GM23338 (cell line): ENCODE measurements around the gene C1QTNF1. TPM values are rescaled to one million over a fixed set of nuclear protein-coding genes. Genes with fewer than 3 reads are reported as not detected.

Source experiments
- ATAC-seq: fragments of 200-7000 bp; cut with Tn5 transposase; 3 replicates; pipeline ENCODE4 v1.9.1; 2020
- DNase-seq: peaks from one replicate; pipeline ENCODE4 v3.0.0-alpha.2; 2015; ENCODE audit warnings: low spot score
- H2AFZ ChIP-seq: fragments of 200-600 bp; sonication (generic); 2 replicates; pipeline ENCODE4 v1.8.0; 2016; ENCODE audit warnings: antibody characterized with exemption, mild to moderate bottlenecking, moderate library complexity
- H3F3A ChIP-seq: fragments of 200-600 bp; sonication (generic); replicated peaks from 2 replicates; pipeline ENCODE4 v1.8.0; 2017; ENCODE audit warnings: antibody characterized with exemption, mixed run types, low read depth
- H3K27ac ChIP-seq: fragments of 200-600 bp; sonication (generic); 2 replicates; pipeline ENCODE4 v1.6.1; 2016; ENCODE audit warnings: low read depth
- H3K27me3 ChIP-seq: fragments of 200-600 bp; sonication (generic); 2 replicates; pipeline ENCODE4 v1.8.0; 2016; ENCODE audit warnings: mild to moderate bottlenecking, mixed run types, moderate library complexity; ENCODE audit not compliant: insufficient read depth
- H3K36me3 ChIP-seq: fragments of 200-600 bp; sonication (generic); 2 replicates; pipeline ENCODE4 v1.8.0; 2016; ENCODE audit warnings: mild to moderate bottlenecking; ENCODE audit not compliant: insufficient read depth
- H3K4me1 ChIP-seq: fragments of 200-600 bp; sonication (generic); 2 replicates; pipeline ENCODE4 v1.8.0; 2016; ENCODE audit warnings: mild to moderate bottlenecking, moderate library complexity; ENCODE audit not compliant: insufficient read depth
- H3K4me2 ChIP-seq: fragments of 200-600 bp; sonication (generic); 2 replicates; pipeline ENCODE4 v1.7.1; 2017; ENCODE audit warnings: mixed run types
- H3K4me3 ChIP-seq: fragments of 200-600 bp; sonication (generic); 2 replicates; pipeline ENCODE4 v1.6.1; 2016; ENCODE audit warnings: mixed run types
- H3K79me2 ChIP-seq: fragments of 200-600 bp; sonication (generic); replicated peaks from 2 replicates; pipeline ENCODE4 v1.8.0; 2017; ENCODE audit warnings: mild to moderate bottlenecking; ENCODE audit not compliant: insufficient read depth
- H3K9me2 ChIP-seq: fragments of 200-600 bp; sonication (generic); 2 replicates; pipeline ENCODE4 v1.8.0; 2017; ENCODE audit not compliant: insufficient read depth
- H4K20me1 ChIP-seq: fragments of 200-600 bp; sonication (generic); replicated peaks from 2 replicates; pipeline ENCODE4 v1.8.0; 2017; ENCODE audit warnings: mild to moderate bottlenecking; ENCODE audit not compliant: insufficient read depth
- H3K27ac Mint-ChIP-seq: 2 replicates; pipeline ENCODE4 v1.8.0; 2020; ENCODE audit warnings: inconsistent platforms, mild to moderate bottlenecking, moderate library complexity, mixed read lengths
- H3K27me3 Mint-ChIP-seq: 3 replicates; pipeline ENCODE4 v1.8.0; 2022; ENCODE audit warnings: low read depth, mild to moderate bottlenecking, moderate library complexity, mixed read lengths, inconsistent platforms; ENCODE audit not compliant: insufficient read depth, poor library complexity
- H3K36me3 Mint-ChIP-seq: 3 replicates; pipeline ENCODE4 v1.8.0; 2021; ENCODE audit warnings: low read depth, mild to moderate bottlenecking, inconsistent platforms, moderate library complexity, mixed read lengths
- H3K4me1 Mint-ChIP-seq: 3 replicates; pipeline ENCODE4 v1.8.0; 2020; ENCODE audit warnings: mild to moderate bottlenecking, inconsistent platforms, mixed read lengths
- H3K4me3 Mint-ChIP-seq: 3 replicates; pipeline ENCODE4 v1.8.0; 2021; ENCODE audit warnings: moderate library complexity, mild to moderate bottlenecking, inconsistent platforms, mixed read lengths
- H3K9me3 Mint-ChIP-seq: 3 replicates; pipeline ENCODE4 v1.8.0; 2020; ENCODE audit warnings: moderate library complexity, mild to moderate bottlenecking, inconsistent platforms, mixed read lengths
- EZH2 ChIP-seq: fragments of 200-600 bp; sonication (generic); IDR thresholded peaks from one replicate; pipeline ENCODE4 v1.8.0; 2017; ENCODE audit warnings: antibody characterized with exemption, mild to moderate bottlenecking, low read depth; ENCODE audit not compliant: unreplicated experiment
- JUNB ChIP-seq: IDR thresholded peaks from one replicate; pipeline ENCODE4 v1.6.1; 2016; ENCODE audit warnings: antibody characterized with exemption; ENCODE audit not compliant: unreplicated experiment
- POLR2AphosphoS5 ChIP-seq: IDR thresholded peaks from 2 replicates; pipeline ENCODE4 v1.6.1; 2016; ENCODE audit warnings: antibody characterized with exemption, low read depth
- STAT1 ChIP-seq: IDR thresholded peaks from one replicate; pipeline ENCODE4 v1.6.1; 2016; ENCODE audit warnings: antibody characterized with exemption; ENCODE audit not compliant: unreplicated experiment
- polyA plus RNA-seq: library from polyadenylated mRNA; unstranded; fragments of >200 nt; fragmentation: Nextera tagmentation; extraction: Ambion mirVana; gene quantifications from 2 replicates; pipeline ENCODE4 v1.2.1, GENCODE V29; 2016
- total RNA-seq: library from RNA; depleted of rRNA; stranded (reverse); fragments of >200 nt; shearing (Covaris generic); gene quantifications from 2 replicates; pipeline ENCODE4 v1.2.3, GENCODE V29; 2014
- TF ChIP-seq, protein P1 (sequence below): IDR thresholded peaks from 2 replicates; pipeline ENCODE4 v1.6.1; 2016; ENCODE audit warnings: antibody characterized with exemption
- TF ChIP-seq, protein P2 (sequence below), 2 experiments: fragments of 200-600 bp in 1 of 2; sonication (generic) in 1 of 2; conservative IDR thresholded peaks; 2 replicates each; pipeline versions ENCODE4 v1.5.1 to v1.6.1; 2016 to 2017; ENCODE audit warnings: antibody characterized with exemption in 2 of 2, low read depth in 2 of 2, mild to moderate bottlenecking in 2 of 2, moderate library complexity in 1 of 2

C1QTNF1 gene
- total and polyA plus RNA-seq, 2 experiments from 2014 or later, result 1.1 to 1.9 TPM

DNA sequence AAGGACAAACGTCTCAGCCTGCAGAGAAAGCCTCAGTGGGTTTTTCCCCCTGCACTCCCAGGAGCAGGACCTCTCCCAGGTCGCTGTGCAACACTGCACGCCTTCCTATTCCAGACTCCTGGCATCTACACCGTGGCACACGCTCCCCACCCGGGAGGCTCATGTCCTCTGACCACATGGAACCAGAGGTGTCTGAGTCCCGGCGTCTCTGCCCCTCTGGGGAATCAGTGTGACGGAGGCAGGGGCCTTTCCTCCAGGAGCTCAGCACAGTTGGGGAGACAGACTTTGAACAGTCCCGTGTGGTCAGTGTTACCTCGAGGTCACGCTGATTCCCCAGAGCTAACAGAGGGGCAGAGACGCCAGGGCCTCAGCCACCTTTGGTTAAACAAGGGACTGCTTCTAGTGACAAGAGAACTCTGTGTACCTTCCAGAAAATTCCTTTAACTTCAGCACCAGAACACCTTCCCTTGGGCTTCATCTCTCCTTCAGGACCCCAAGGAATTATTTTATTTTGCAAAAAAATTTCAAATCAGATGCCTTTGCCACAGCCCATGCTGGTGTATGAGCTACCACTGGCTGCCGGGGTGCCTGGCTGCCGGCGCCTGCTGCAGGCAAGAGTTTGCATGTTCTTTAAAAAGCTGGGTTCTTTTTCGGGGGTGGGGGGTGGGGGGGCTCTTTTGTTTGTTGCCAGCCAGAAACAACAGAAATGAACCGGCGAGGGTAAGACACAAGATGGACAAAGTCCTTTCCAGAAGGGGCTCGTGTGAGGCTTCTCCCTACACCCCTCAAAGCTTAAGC, 21.0 kb upstream of the C1QTNF1 start:
- Mint-ChIP-seq H3K4me1 (peaks cover 10% of the 10 kb centered on the region), H3K4me3 (no peak overlapping the region), H3K9me3 (peaks cover 2% of the 10 kb centered on the region; the same call in 1 of the 3 replicates), H3K27me3 (peaks cover 60% of the 10 kb centered on the region), H3K36me3 (peaks cover 18% of the 10 kb centered on the region), H3K27ac (no peak overlapping the region)
- H3K27ac ChIP-seq, result no peak overlapping the region
- H3K4me1 ChIP-seq, result no peaks in the 10 kb centered on the region
- H4K20me1 ChIP-seq, result peaks cover 41% of the 10 kb centered on the region
- peaks cover 4% of the 10 kb centered on the region; the same call in 1 of the 2 replicates for H3F3A ChIP-seq
- no peaks in the 10 kb centered on the region for H3K36me3 ChIP-seq
- no peaks in the 10 kb centered on the region for H3K9me2 ChIP-seq
- H3K4me3 ChIP-seq, result no peak overlapping the region
- H3K4me2 ChIP-seq, result no peak overlapping the region
- H3K27me3 ChIP-seq, result peaks cover 53% of the 10 kb centered on the region
- TF ChIP-seq JUNB (no peak), STAT1 (no peak), EZH2 (no peak)
- TF ChIP-seq, protein P1, sequence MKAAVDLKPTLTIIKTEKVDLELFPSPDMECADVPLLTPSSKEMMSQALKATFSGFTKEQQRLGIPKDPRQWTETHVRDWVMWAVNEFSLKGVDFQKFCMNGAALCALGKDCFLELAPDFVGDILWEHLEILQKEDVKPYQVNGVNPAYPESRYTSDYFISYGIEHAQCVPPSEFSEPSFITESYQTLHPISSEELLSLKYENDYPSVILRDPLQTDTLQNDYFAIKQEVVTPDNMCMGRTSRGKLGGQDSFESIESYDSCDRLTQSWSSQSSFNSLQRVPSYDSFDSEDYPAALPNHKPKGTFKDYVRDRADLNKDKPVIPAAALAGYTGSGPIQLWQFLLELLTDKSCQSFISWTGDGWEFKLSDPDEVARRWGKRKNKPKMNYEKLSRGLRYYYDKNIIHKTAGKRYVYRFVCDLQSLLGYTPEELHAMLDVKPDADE, result no peak
- peaks cover 21% of the 10 kb centered on the region for H3K79me2 ChIP-seq
- H2AFZ ChIP-seq, result no peak overlapping the region
- DNase-seq, result no peak
- no peak for ATAC-seq

DNA sequence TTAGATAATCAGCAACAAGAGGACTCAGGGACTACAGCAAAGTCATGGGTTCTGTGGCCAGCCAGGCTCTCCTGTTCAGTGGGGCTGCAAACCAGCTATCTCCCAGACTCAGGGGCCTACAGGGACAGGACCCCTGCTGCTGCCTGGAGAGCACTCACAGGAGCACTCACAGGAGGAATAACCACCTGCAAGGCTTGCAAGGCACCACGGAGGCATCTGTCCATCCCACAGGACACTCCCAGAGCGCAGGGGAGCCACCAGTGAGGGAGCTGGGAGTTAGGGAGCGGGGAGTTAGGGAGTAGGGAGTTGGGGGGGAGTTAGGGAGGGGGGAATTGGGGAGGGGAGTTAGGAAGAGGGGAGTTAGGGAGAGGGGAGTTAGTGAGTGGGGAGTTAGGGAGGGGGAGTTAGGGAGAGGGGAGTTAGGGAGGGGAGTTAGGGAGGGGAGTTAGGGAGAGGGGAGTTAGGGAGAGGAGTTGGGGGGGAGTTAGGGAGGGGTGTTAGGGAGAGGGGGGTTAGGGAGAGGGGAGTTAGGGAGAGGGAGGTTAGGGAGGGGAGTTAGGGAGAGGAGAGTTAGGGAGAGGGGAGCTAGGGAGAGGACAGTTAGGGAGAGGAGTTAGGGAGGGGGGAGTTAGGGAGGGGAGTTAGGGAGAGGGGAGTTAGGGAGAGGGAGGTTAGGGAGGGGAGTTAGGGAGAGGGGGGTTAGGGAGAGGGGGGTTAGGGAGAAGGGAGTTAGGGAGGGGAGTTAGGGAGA, 20.1 kb upstream of the C1QTNF1 start:
- Mint-ChIP-seq H3K9me3 (peaks cover 2% of the 10 kb centered on the region; the same call in 1 of the 3 replicates), H3K36me3 (peaks cover 16% of the 10 kb centered on the region; the same call in 2 of the 3 replicates), H3K4me1 (peaks cover 16% of the 10 kb centered on the region), H3K27ac (no peak overlapping the region), H3K27me3 (peaks cover 68% of the 10 kb centered on the region), H3K4me3 (no peak overlapping the region)
- Histone ChIP-seq H3K79me2 (peaks cover 21% of the 10 kb centered on the region), H3K4me1 (no peaks in the 10 kb centered on the region; the same call in 1 of the 2 replicates), H4K20me1 (peaks cover 45% of the 10 kb centered on the region), H3F3A (peaks cover 4% of the 10 kb centered on the region; the same call in 1 of the 2 replicates), H3K27me3 (peaks cover 61% of the 10 kb centered on the region), H3K4me3 (no peak overlapping the region), H3K27ac (no peak overlapping the region), H3K4me2 (no peak overlapping the region), H2AFZ (no peak overlapping the region), H3K9me2 (no peaks in the 10 kb centered on the region), H3K36me3 (no peaks in the 10 kb centered on the region)
- ATAC-seq (no peak), DNase-seq (peak; percentile 48)
- peak; percentile 22; the same call in 1 of the 2 replicates for TF ChIP-seq POLR2AphosphoS5
- TF ChIP-seq, protein P2, sequence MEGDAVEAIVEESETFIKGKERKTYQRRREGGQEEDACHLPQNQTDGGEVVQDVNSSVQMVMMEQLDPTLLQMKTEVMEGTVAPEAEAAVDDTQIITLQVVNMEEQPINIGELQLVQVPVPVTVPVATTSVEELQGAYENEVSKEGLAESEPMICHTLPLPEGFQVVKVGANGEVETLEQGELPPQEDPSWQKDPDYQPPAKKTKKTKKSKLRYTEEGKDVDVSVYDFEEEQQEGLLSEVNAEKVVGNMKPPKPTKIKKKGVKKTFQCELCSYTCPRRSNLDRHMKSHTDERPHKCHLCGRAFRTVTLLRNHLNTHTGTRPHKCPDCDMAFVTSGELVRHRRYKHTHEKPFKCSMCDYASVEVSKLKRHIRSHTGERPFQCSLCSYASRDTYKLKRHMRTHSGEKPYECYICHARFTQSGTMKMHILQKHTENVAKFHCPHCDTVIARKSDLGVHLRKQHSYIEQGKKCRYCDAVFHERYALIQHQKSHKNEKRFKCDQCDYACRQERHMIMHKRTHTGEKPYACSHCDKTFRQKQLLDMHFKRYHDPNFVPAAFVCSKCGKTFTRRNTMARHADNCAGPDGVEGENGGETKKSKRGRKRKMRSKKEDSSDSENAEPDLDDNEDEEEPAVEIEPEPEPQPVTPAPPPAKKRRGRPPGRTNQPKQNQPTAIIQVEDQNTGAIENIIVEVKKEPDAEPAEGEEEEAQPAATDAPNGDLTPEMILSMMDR (conservative IDR thresholded peaks at IDR 0.05; ENCODE audit: low read depth in 2 of 2), result no peak
